Measurements from ENCODE around the gene FHL5. TPM values are rescaled to one million over a fixed set of nuclear protein-coding genes. Genes with fewer than 3 reads are reported as not detected.

Gene FHL5
- total and polyA plus RNA-seq, 10 donors: 1.6 to 9.6 (median 2.9) TPM

- Histone ChIP-seq H3K27ac (no peak overlapping the region), H3K4me3 (no peak overlapping the region), H3K36me3 (peaks cover 10 to 100% (median 51%) of the 10 kb centered on the region in 6 donors), H3K9me3 (no peaks in the 10 kb centered on the region), H3K27me3 (replicated peaks in 1 of 7) (no peaks in the 10 kb centered on the region), H3K4me1 (no peaks in the 10 kb centered on the region)
- no peak for DNase-seq
- TF ChIP-seq, protein P1, sequence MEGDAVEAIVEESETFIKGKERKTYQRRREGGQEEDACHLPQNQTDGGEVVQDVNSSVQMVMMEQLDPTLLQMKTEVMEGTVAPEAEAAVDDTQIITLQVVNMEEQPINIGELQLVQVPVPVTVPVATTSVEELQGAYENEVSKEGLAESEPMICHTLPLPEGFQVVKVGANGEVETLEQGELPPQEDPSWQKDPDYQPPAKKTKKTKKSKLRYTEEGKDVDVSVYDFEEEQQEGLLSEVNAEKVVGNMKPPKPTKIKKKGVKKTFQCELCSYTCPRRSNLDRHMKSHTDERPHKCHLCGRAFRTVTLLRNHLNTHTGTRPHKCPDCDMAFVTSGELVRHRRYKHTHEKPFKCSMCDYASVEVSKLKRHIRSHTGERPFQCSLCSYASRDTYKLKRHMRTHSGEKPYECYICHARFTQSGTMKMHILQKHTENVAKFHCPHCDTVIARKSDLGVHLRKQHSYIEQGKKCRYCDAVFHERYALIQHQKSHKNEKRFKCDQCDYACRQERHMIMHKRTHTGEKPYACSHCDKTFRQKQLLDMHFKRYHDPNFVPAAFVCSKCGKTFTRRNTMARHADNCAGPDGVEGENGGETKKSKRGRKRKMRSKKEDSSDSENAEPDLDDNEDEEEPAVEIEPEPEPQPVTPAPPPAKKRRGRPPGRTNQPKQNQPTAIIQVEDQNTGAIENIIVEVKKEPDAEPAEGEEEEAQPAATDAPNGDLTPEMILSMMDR (IDR thresholded peaks at IDR 0.05 in 8 of 11, conservative IDR thresholded peaks at IDR 0.05 in 3 of 11): no peak
- no peak for TF ChIP-seq POLR2A (IDR thresholded peaks at IDR 0.05)
- TF ChIP-seq POLR2AphosphoS5 (IDR thresholded peaks at IDR 0.05): no peak
- intact Hi-C loops (cut with DNase I; ENCODE audit: low total_unique reads): no loop called here
- WGBS, 5 donors: 83 to 90% (median 85%) methylated on average over 5 of the region's 5 CpGs
Measured at GRCh38 chr6:96537726-96538125, 25.2 kb upstream of the FHL5 start.

GRCh38 chr6:96542702-96543101 is 20.2 kb upstream of the FHL5 start:
- Histone ChIP-seq H3K27ac (no peak overlapping the region), H3K4me1 (no peaks in the 10 kb centered on the region), H3K4me3 (no peak overlapping the region), H3K9me3 (no peaks in the 10 kb centered on the region), H3K36me3 (peaks cover 10 to 100% (median 74%) of the 10 kb centered on the region in 6 donors), H3K27me3 (replicated peaks in 1 of 7) (no peaks in the 10 kb centered on the region)
- DNase-seq: no peak
- intact Hi-C loops (cut with DNase I; ENCODE audit: low total_unique reads): loop anchor here (10.0 kb wide), 1 partner anchor 512 kb away; no protein-coding TSS in a partner anchor
- TF ChIP-seq POLR2AphosphoS5 (IDR thresholded peaks at IDR 0.05) (no peak), POLR2A (IDR thresholded peaks at IDR 0.05) (no peak)
- TF ChIP-seq, protein P1 (IDR thresholded peaks at IDR 0.05 in 8 of 11, conservative IDR thresholded peaks at IDR 0.05 in 3 of 11): peak in 4 of 11 experiments; percentile 9 to 29 (median 16)

DNA sequence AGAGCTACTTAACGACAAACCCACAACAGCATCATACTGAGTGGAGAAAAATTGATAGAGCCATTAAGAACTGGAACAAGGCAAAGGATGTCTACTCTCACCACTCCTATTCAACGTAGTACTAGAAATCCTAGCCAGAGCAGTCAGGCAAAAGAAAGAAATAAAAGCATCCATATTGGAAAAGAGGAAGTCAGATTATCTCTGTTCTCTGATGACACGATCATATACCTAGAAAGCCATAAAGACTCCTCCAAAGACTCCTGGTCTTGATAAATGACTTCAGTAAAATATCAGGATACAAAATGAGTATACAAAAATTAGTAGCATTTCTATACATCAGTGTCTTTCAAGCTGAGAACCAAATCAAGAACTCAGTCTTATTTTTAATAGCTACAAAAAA is 17.0 kb upstream of the FHL5 start:
- Histone ChIP-seq H3K4me3 (no peak overlapping the region), H3K9me3 (no peaks in the 10 kb centered on the region), H3K36me3 (peaks cover 0 to 100% (median 65%) of the 10 kb centered on the region in 6 donors), H3K27me3 (replicated peaks in 1 of 7) (no peaks in the 10 kb centered on the region), H3K27ac (no peak overlapping the region), H3K4me1 (no peaks in the 10 kb centered on the region)
- TF ChIP-seq POLR2A (IDR thresholded peaks at IDR 0.05): no peak
- TF ChIP-seq POLR2AphosphoS5 (IDR thresholded peaks at IDR 0.05): no peak
- TF ChIP-seq, protein P1 (IDR thresholded peaks at IDR 0.05 in 8 of 11, conservative IDR thresholded peaks at IDR 0.05 in 3 of 11): no peak
- no peak for DNase-seq
- 92 to 97% (median 96%) methylated on average over 3 of the region's 3 CpGs for WGBS, 5 donors
- intact Hi-C loops (cut with DNase I; ENCODE audit: low total_unique reads): loop anchor here (10.0 kb wide), 1 partner anchor 509 kb away; no protein-coding TSS in a partner anchor

DNA sequence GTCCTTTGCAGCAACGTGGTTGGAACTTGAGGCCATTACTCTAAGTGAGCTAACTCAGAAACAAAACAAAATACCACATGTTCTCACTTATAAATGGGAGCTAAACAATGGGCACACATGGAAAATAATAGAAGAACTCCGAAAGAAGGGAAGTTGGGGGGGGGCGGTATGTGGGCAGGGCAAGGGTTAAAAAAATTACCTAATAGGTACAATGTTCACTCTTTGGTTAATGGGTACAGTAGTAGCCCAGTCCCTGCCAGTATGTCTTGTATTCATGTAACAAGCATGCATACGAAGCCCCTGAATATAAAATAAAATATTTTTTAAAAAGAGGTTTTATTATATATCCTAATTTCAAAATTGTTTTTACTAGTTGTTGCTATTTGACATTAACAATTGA is 15.3 kb upstream of the FHL5 start:
- no peak overlapping the region for H3K27ac ChIP-seq
- no peaks in the 10 kb centered on the region for H3K9me3 ChIP-seq
- TF ChIP-seq, protein P1 (IDR thresholded peaks at IDR 0.05 in 8 of 11, conservative IDR thresholded peaks at IDR 0.05 in 3 of 11): no peak
- TF ChIP-seq POLR2AphosphoS5 (IDR thresholded peaks at IDR 0.05): no peak
- TF ChIP-seq POLR2A (IDR thresholded peaks at IDR 0.05): no peak
- H3K27me3 ChIP-seq (replicated peaks in 1 of 7): no peaks in the 10 kb centered on the region
- intact Hi-C loops (cut with DNase I; ENCODE audit: low total_unique reads): loop anchor here (10.0 kb wide), 1 partner anchor 507 kb away; no protein-coding TSS in a partner anchor
- H3K4me1 ChIP-seq: no peaks in the 10 kb centered on the region
- 90 to 98% (median 93%) methylated on average over 4 of the region's 4 CpGs for WGBS, 5 donors
- peaks cover 0 to 100% (median 77%) of the 10 kb centered on the region in 6 donors for H3K36me3 ChIP-seq
- no peak overlapping the region for H3K4me3 ChIP-seq
- no peak for DNase-seq

All from spleen (tissue), 11 donors.